ENCODE measurements around the gene DDA1.

DDA1 gene

GRCh38 chr19:17306285-17306714 lies 3.1 kb upstream of the DDA1 start:
- Histone ChIP-seq H3K9ac (ENCODE audit: low read length) (peak overlapping the region; percentile 85), H3K9me3 (replicated peaks; ENCODE audit: insufficient read depth, low read length) (no peaks in the 10 kb centered on the region), H3K36me3 (replicated peaks; ENCODE audit: insufficient read depth, low read length) (no peaks in the 10 kb centered on the region), H3K79me2 (ENCODE audit: low read length) (peaks cover 39% of the 10 kb centered on the region), H3K4me1 (ENCODE audit: low read length) (peaks cover 23% of the 10 kb centered on the region), H4K20me1 (ENCODE audit: insufficient read depth, low read length) (no peaks in the 10 kb centered on the region), H3K4me3 (ENCODE audit: low read length) (peak overlapping the region; percentile 85), H3K27me3 (replicated peaks; ENCODE audit: insufficient read depth, low read length) (no peaks in the 10 kb centered on the region), H3K27ac (ENCODE audit: low read length) (peak overlapping the region; percentile 92), H3K4me2 (ENCODE audit: low read depth, low read length) (peak overlapping the region; percentile 97), H3F3A (ENCODE audit: insufficient read depth, low read length) (peaks cover 24% of the 10 kb centered on the region), H3K9me2 (replicated peaks; ENCODE audit: insufficient read depth, low read length) (no peaks in the 10 kb centered on the region), H2AFZ (ENCODE audit: low read length) (peak overlapping the region; percentile 85)
- no peak for DNase-seq
- TF ChIP-seq CTCF (IDR thresholded peaks at IDR 0.05; ENCODE audit: low read length) (no peak), EZH2 (optimal IDR thresholded peaks at IDR 0.05; ENCODE audit: low read depth, low read length) (no peak), EZH2phosphoT487 (IDR thresholded peaks at IDR 0.05; ENCODE audit: low read length) (no peak)

- Histone ChIP-seq H3K9me2 (replicated peaks; ENCODE audit: insufficient read depth, low read length) (no peaks in the 10 kb centered on the region), H3K27ac (ENCODE audit: low read length) (no peak overlapping the region), H3F3A (ENCODE audit: insufficient read depth, low read length) (peaks cover 24% of the 10 kb centered on the region), H3K36me3 (replicated peaks; ENCODE audit: insufficient read depth, low read length) (no peaks in the 10 kb centered on the region), H3K27me3 (replicated peaks; ENCODE audit: insufficient read depth, low read length) (no peaks in the 10 kb centered on the region), H3K9ac (ENCODE audit: low read length) (no peak overlapping the region), H3K9me3 (replicated peaks; ENCODE audit: insufficient read depth, low read length) (no peaks in the 10 kb centered on the region), H3K4me2 (ENCODE audit: low read depth, low read length) (no peak overlapping the region), H3K4me1 (ENCODE audit: low read length) (peaks cover 18% of the 10 kb centered on the region), H3K79me2 (ENCODE audit: low read length) (peaks cover 56% of the 10 kb centered on the region), H2AFZ (ENCODE audit: low read length) (no peak overlapping the region), H4K20me1 (ENCODE audit: insufficient read depth, low read length) (no peaks in the 10 kb centered on the region), H3K4me3 (ENCODE audit: low read length) (no peak overlapping the region)
- DNase-seq: no peak
- TF ChIP-seq EZH2phosphoT487 (IDR thresholded peaks at IDR 0.05; ENCODE audit: low read length) (no peak), EZH2 (optimal IDR thresholded peaks at IDR 0.05; ENCODE audit: low read depth, low read length) (no peak), CTCF (IDR thresholded peaks at IDR 0.05; ENCODE audit: low read length) (no peak)
Observed at GRCh38 chr19:17307876-17308377, 1.4 kb upstream of the DDA1 start.

GRCh38 chr19:17309965-17310461 lies 650 bp downstream of the DDA1 start:
- H3K4me1 ChIP-seq (ENCODE audit: low read length): peaks cover 8% of the 10 kb centered on the region
- TF ChIP-seq CTCF (IDR thresholded peaks at IDR 0.05; ENCODE audit: low read length) (no peak), EZH2 (optimal IDR thresholded peaks at IDR 0.05; ENCODE audit: low read depth, low read length) (no peak), EZH2phosphoT487 (IDR thresholded peaks at IDR 0.05; ENCODE audit: low read length) (no peak)
- DNase-seq: no peak
- H3K4me3 ChIP-seq (ENCODE audit: low read length): peak overlapping the region; percentile 94
- H3K27me3 ChIP-seq (replicated peaks; ENCODE audit: insufficient read depth, low read length): no peaks in the 10 kb centered on the region
- H3K36me3 ChIP-seq (replicated peaks; ENCODE audit: insufficient read depth, low read length): 0 out of 2 replicates have a peak, but pooled peaks cover 4% of the 10 kb centered on the region
- no peaks in the 10 kb centered on the region for H3K9me2 ChIP-seq (replicated peaks; ENCODE audit: insufficient read depth, low read length)
- H3K4me2 ChIP-seq (ENCODE audit: low read depth, low read length): peak overlapping the region; percentile 89
- peaks cover 18% of the 10 kb centered on the region for H3F3A ChIP-seq (ENCODE audit: insufficient read depth, low read length)
- H2AFZ ChIP-seq (ENCODE audit: low read length): peak overlapping the region; percentile 11; the same call in 1 of the 2 replicates
- H3K9ac ChIP-seq (ENCODE audit: low read length): peak overlapping the region; percentile 83
- no peaks in the 10 kb centered on the region for H3K9me3 ChIP-seq (replicated peaks; ENCODE audit: insufficient read depth, low read length)
- H4K20me1 ChIP-seq (ENCODE audit: insufficient read depth, low read length): no peaks in the 10 kb centered on the region
- H3K27ac ChIP-seq (ENCODE audit: low read length): no peak overlapping the region
- H3K79me2 ChIP-seq (ENCODE audit: low read length): peaks cover 69% of the 10 kb centered on the region
